Fibroblast of skin of left quadriceps (primary cell): ENCODE measurements around the gene VWA3A.
"Not testable (repeated sequence)": the region's sequence is repeated elsewhere in the genome, so short reads cannot be mapped to it uniquely, and the experiment has no call there.

Experiments
- DNase-seq, 2 experiments: peaks; one replicate each; pipeline ENCODE4 v3.0.0-alpha.2; 2013; ENCODE audit warnings: low read depth in 2 of 2

The VWA3A gene

DNA sequence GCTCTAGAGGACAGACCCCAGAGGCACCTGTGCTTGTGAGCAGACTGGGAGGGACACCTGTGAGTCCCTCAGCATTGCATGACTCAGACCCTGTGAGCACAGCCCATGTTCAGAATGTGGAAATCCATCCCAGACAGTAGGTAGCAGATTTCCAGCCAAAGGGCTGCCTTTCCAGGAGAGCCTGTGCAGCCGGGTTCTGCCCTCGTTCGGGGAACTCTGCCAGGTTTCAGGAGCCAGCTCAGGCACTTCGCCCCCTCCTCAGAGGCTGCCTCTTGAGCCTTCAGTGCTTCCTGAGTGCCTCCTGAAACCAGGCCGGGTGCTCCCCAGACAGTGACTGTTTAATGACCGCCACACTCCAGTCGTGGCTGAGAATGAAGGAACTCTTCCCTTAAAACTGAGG lies 46.7 kb downstream of the VWA3A start:
- DNase-seq, result no peak

DNA sequence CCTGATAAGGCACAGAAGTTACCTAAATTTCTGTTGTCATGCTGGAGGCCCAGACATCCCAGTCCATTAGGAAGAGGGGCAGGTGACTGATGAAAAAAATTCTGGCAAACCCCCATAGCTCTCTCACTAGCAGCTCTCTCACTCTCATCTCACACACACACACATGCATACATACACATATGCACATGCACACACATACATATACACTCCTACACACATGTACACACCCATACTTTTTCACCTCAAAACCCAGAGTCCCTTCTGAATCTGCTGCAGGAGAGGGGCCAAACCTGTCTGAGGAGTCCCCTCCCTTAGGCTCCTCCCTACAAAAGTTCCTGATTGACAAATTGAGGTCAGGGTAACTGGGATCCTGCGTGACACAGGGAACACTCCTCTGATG lies 47.4 kb downstream of the VWA3A start:
- DNase-seq, result no peak

DNA sequence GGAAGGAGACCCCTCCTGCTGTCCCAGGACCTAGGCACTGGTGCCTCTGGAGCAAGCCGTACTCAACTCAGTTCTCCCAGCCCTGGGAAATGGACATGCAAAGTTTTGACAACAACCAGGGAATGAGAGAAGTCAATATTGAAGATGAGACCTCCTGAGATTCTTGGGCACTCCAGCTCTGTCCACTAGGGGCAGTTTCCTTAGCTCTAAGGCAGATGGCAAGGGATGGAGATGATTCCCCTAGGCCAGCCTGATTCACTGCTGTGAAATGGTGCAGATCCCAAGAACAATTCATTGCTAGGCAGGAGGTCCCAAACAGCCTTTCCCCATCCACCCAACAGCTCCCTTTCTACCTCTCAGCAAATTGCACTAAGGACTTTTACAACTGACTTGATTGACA lies 49.4 kb downstream of the VWA3A start:
- no peak for DNase-seq

DNA sequence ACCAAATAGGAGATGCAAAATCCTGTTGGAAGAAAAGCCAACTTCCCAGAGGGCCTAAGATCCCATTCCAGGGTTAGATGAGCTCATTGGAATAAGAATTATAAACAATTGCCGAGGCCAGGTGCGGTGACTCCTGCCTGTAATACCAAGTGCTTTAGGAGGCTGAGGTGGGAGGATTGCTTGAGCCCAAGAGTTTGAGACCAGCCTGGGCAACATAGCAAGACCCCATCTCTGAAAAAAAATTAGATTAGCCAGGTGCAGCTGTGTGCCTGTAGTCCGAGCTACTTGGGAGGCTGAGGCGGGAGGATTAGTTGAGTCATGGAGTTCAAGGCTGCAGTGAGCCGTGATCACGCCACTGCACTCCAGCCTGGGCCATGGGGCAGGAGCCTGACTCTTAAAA lies 52.2 kb downstream of the VWA3A start:
- DNase-seq, result no peak

DNA sequence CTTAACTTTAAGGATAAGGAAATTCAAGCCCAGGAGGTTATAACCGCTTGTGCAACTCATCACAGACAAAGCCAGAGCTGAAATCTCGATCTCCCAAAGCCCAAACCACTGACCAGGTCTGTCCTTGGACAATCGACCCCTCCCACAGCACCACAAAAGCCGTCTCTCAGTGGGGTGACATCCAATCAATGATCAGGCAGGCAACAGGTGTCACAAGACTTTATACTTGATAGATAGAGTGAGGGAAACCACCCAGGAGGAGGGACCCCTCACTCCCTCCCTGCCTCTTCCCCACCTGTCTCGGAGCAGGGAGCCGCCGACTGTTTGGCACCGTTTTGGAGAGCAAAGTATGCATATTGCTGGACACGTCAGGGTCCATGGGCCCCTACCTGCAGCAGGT lies 55.5 kb downstream of the VWA3A start:
- no peak for DNase-seq

DNA sequence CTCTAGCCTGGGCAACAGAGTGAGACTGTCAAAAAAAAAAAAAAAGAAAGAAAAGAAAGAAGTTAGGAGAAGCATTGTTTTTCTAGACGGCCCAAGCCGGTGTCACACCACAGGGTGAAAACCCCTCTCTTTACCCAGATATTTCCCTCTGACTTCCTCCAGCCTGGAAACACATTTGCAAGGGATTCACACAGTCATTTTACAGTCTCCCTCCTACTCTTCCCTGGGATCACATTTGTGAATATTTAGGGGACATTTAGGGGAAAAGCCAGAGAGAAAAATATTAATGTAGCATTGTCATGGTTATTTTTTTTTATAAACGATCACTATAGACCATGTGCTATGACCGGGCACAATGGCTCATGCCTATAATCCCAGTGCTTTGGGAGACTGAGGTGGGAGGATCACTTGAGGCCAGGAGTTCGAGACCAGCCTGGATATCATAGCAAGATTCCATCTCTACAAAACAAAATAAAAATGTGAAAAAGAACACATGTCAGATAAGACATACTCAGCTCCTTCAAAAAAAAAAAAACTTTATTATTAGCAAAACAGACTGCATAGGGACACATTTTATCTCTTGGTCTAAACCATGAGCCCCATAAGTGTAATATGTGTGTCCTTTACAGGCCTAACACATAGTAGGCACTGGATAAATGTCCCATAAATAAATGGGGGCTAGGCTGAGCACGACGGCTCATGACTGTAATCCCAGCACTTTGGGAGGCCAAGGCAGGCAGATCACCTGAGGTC lies 59.1 kb downstream of the VWA3A start:
- DNase-seq, result no peak

DNA sequence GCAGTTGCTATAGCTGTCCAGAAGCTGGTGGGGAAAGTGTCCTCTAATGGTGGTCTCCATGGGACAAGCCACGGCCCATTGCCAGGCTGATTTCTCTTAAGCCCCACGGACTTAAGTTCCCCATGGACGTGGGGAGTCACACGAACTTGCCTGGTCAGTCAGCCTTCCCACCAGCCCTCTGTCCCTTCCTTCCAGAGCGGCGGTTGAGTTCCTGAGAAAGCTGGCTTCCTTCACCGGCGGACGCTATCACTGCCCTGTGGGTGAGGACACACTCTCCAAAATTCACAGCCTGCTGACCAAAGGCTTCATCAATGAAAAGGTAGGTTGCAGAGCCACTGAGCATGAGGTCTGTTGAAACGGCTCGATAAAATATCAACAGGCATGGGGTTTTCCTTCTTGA lies 60.0 kb downstream of the VWA3A start:
- no peak for DNase-seq

DNA sequence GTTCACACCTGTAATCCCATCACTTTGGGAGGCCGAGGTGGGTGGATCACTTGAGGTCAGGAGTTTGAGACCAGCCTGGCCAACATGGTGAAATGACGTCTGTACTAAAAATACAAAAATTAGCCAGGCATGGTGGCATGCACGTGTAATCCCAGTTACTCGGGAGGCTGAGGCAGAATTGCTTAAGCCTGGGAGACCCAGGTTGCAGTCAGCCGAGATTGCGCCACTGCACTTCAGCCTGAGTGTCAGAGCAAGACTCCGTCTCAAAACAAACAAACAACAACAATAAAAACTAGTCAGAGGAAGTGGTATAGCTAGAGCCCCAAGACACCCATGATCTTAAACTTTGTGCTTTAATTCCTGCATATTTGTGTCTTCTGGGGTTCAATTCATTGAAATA lies 60.7 kb downstream of the VWA3A start:
- not testable (repeated sequence) for DNase-seq

DNA sequence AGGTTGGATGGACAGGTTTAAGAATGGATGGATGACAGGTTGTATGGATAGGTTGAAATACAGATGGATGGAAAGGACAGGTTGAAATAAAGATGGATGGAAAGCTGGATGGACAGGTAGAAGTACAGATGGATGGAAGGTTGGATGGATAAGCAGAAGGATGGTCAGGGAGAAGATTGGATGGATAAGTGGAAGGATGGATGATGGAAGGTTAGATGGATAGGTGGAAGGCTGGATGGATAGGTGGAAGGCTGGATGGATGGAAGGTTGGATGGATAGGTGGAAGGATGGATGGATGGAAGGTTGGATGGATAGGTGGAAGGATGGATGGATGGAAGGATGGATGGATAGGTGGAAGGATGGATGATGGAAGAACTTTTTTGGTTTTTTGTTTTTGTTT lies 69.1 kb downstream of the VWA3A start:
- no peak for DNase-seq

DNA sequence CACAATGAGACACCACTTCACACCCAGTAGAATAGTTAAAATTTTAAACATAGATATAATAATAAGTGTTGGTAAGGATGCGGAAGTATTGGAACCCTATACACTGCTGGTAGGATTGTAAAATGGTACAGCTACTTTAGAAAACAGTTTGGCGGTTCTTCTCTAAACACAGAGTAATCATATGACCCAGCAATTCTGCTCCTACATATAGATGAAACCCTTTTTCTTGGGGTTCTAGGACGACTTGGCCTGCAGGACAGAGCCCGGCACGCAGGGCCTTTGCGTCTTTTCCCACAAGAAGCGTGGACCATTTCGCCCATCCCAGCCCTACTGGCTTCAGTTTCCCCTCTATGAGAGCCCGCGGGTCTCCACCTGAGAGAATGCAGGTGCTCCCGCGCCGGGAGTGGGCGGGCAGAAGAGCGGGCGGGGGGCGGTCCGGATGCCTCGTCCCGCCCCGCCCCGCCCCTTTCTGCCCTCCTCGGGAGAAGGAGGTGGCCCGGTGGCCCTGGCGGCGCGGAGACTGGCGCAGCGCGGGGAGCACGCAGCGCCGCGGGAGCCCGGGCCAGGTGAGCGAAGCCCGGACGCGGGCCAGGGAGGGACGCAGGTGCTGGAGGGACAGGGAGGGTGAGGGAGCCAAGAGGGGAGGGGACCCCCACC lies 69.8 kb downstream of the VWA3A start, which contains the start of gene SDR42E2:
SDR42E2 (plus strand) TSS at position 508 of the 657 bp plus-strand sequence. CDS start 3,077 bp downstream, outside the sequence.
- no peak for DNase-seq

DNA sequence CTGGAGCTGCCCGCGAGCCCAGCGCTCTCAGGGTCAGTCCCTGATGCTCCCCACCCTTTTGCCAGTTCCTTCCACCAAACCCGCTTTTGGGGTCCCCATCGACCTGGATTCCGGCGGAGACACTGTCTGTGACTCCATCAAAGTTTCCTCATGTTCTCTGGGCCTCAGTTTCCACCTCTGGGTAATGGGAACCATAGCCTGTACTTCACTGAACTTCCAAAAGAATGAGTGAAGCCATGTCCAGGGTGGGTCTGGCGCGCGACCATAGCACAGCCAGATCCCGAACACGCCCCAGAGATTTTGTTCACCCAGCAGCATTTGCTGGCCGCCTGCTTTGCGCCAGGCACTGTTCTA lies 70.3 kb downstream of the VWA3A start:
- no peak for DNase-seq

DNA sequence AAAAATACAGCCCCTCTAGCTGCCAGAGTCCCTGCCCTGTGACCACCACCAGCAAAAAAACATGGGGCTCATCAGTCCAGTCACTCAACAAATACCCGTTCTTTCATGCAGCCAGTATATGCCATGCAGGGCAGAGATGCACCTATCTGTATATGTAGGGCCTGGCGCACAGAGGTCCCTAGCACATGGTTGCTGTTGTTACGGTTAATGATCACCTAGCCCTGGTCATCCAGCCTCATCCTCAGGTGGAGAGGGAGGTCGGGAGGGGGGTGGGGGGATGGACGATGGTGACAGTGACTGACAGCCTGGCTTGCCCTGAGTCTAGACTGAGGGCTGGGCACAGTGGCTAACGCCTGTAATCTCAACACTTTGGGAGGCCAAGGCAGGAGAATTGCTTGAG lies 71.5 kb downstream of the VWA3A start:
- DNase-seq, result no peak

DNA sequence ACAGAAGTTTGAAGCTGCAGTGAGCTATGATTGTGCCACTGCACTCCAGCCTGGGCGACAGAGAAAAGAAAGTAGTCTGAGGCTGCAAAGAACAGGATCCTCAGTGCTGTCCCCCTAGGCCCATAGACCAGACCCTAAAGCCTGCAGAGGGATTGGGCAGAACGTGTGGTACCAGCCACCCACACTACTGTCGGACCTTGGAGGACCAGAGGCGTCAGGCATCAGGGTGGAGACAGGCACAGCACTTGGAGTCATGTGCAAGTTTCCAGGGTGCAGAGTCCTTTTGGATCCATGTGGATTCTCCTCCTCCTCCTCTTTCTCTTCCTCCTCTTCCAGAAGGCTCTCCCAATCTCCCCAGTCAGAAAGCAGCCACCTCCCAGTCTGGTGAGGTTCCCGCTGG lies 72.1 kb downstream of the VWA3A start:
- DNase-seq, result no peak

DNA sequence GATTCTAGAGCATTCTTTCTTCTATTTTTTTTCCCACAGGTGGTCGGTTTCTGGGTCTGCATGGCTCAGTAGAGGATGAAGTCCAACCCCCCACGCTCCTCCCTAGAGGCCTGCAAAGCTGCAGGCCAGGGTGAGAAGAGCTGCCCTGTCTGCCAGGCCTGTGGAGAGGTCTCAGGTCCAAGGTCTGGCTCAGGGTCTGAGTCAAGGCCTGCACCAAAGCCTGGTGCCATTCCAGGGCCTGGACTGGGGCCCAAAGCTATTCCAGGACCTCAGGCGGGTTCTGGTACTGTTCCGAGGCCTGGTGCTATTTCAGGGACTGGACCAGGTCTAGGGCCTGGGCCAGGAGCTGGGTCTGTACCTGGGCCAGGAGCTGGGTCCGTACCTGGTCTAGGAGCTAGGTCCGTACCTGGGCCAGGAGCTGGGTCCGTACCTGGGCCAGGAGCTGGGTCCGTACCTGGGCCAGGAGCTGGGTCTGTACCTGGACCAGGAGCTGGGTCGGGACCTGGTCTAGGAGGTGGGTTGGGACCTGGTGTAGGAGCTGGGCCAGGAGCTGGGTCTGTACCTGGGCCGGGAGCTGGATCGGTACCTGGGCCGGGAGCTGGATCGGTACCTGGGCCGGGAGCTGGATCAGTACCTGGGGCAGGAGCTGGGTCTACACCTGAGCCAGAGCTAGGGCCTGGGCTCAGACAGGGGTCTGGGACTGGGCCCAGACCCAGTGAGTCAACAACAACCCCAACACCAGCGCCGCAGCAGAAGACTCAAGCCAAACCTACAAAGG lies 73.4 kb downstream of the VWA3A start:
- no peak for DNase-seq

DNA sequence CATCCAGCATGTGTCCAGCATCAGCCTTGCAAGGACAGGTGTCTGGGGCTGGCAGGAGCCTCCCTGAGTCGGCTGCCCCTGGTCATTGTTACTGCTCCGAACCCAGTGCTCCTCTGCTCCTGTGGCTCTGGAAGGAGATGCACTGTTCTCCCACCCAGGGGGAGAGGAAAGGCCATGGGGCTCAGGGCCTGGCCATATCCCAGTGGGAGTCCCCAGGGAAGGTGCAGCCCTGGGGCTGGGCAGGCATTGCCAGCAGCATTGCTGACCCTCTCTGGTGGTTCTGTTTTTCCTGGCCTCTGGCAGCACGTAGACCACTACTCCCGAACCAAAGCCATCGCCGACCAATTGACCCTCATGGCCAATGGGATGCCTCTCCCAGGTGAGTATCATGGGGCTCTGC lies 79.6 kb downstream of the VWA3A start:
- DNase-seq, result no peak

DNA sequence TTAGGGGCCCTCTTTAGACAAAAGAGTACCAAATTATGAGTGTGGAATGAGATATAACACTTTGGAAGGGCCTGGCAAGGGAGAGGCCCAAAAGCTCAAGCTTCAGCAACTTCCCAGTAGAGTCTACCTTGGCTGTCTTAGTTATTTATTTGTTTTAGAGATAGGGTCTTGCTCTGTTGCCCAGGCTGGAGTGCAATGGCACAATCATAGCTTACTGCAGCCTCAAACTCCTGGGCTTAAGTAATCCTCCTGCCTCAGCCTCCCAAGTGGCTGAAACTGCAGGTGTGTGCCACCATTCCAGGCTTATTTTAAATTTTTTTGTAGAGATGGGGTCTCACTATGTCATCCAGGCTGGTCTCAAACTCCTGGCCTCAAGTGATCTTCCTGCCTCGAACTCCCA lies 80.3 kb downstream of the VWA3A start:
- not testable (repeated sequence) for DNase-seq

DNA sequence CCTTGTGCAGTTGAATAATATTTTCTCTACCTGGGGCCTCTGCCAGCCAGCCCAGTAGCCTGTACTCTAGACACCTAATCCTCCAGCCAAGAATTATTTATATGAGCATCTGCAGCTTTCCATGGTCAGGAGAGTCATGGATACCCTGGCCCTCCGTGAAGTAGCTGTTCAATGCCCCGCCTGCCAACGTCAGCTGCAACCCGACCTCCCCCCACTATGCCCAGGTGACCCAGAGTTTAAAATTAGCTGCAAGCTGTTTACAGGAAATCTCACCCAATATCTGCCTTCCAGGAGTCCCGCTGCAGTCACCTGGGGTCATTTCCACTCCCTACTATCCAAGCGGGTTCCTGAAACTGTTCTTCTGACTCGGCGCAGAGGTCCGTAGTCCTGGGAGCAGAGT lies 82.3 kb downstream of the VWA3A start:
- DNase-seq, result no peak

DNA sequence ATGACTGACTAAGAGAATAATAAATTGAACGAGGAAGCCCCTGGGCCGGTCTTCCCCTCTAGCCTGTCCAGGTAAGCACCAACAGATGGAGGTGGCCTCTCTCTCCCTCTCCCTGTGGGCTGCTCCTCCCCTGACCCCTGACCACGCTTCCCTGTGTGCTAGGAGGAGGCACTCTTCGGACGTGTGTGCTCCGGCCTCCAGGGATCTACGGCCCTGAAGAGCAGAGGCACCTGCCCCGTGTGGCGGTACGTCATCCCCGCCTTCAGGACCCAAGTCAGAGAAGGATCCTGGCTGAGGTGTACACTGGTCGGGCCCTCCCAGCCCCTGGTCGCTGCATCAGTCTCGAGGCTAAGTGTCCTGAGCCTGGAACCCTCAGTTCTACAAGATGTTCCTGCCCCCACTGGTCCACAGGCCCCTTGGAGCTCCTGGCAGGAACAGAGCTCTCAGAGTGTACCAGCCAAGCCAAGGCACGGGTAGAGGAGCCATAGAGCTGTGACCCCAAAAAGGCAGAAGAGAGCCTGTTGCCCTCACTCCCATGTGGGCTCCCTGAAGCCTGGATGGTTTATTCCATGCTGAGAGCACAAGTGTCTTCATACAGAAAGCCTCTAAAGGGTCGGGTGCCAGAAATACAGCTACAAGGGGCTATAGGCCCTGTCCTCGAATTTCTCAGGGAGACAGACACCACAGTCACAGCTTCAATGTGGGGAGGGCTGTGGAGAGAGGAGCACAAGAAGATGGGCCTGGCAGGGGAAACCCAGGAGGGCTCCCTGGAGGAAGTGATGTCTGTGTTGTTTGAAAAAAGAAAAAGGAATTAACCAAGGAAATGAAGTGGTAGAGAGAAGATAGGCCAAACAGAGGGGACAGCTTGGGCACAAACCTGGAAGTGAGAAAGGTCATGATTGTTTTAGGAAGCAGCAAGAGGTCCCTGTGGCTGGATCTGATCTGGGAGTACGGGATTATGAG lies 85.9 kb downstream of the VWA3A start:
- no peak for DNase-seq

DNA sequence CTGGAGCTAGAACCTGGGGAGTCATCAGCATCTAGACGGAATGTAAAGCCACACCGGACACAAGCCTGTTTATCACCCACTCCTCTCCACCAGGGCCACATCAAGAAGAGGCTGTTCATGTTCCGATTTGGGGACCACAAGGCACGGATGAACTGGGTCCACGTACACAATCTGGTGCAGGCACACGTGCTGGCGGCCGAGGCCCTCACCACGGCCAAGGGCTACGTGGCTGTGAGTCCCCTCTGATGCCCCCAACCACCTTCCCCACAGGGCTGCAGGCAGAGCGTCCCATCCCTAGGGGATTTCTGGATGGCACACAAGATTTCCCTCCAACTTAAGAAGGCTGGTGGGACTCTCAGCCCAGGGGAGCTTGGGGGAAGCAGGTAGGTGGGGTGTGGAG lies 89.1 kb downstream of the VWA3A start:
- no peak for DNase-seq

DNA sequence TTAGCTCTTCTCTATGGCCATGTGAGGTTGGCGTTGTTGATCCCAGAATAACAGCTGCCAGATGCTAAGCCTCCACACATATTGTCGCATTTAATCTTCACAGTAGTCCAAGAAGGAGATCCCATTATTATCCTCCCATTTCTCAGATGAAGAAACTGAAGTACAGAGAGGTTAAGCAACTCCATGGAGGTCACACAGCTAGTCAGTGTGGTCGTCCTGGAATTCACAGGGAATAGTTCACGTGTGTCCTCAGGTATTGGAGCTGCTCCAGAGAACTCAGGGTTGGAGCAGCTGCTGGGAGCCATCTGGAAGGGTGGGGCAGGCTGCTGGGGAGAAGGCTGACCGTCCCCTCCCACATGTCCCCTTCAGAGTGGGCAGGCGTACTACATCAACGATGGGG lies 89.5 kb downstream of the VWA3A start:
- DNase-seq, result no peak

DNA sequence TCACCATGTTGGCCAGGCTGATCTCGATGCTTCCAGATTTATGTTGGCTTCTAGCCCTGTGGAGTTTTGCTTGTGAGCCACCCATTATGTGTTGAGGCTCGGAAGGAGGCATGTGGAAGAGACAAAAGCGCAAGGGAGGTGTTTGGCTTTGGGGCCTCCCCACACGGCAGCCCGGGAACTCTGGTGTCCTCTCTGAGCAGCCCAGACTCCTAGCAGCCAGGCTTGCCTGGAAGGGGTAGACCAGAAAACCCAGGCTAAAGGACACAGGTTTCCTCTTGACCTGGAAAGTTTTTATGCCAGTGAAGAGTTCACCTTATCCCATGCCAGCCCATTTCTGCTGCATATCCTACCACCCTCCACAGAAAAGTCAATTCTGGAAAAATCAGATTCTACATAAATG lies 91.0 kb downstream of the VWA3A start:
- no peak for DNase-seq
